HepG2 (cell line): ENCODE measurements around the gene SLC9A1. TPM values are rescaled to one million over a fixed set of nuclear protein-coding genes. Genes with fewer than 3 reads are reported as not detected.

Experiments
- ATRX ChIP-seq: sonication (generic); formaldehyde crosslinking; IDR thresholded peaks from 2 replicates; pipeline ENCODE4 v1.4.0; 2020; ENCODE audit warnings: missing genetic modification reagents, borderline replicate concordance
- NFKB2 ChIP-seq: sonication (generic); formaldehyde crosslinking; IDR thresholded peaks from 2 replicates; pipeline ENCODE4 v1.4.0; 2020; ENCODE audit warnings: missing genetic modification reagents, borderline replicate concordance
- POGZ ChIP-seq: sonication (generic); formaldehyde crosslinking; IDR thresholded peaks from 2 replicates; pipeline ENCODE4 v1.4.0; 2020; ENCODE audit warnings: mild to moderate bottlenecking, missing genetic modification reagents
- RBM39 ChIP-seq: fragments of 200-400 bp; formaldehyde crosslinking; IDR thresholded peaks from one replicate; pipeline ENCODE4 v1.6.1; 2018; ENCODE audit warnings: antibody characterized with exemption, mild to moderate bottlenecking, low read depth, low read length; ENCODE audit not compliant: poor library complexity, severe bottlenecking
- RFXANK ChIP-seq: IDR thresholded peaks from 2 replicates; pipeline ENCODE4 v1.6.1; 2016
- TBX2 ChIP-seq: sonication (generic); formaldehyde crosslinking; IDR thresholded peaks from 2 replicates; pipeline ENCODE4 v1.5.0; 2020; ENCODE audit warnings: missing genetic modification reagents, mild to moderate bottlenecking, borderline replicate concordance
- ZBTB20 ChIP-seq: sonication (generic); formaldehyde crosslinking; IDR thresholded peaks from 2 replicates; pipeline ENCODE4 v1.8.1; 2023; ENCODE audit warnings: missing genetic modification reagents, low read depth, mild to moderate bottlenecking, borderline replicate concordance
- ZNF337 ChIP-seq: sonication (generic); formaldehyde crosslinking; IDR thresholded peaks from 2 replicates; pipeline ENCODE4 v1.5.1; 2020; ENCODE audit warnings: missing genetic modification reagents, low read depth, mild to moderate bottlenecking, borderline replicate concordance
- ZNF367 ChIP-seq: sonication (generic); formaldehyde crosslinking; IDR thresholded peaks from 2 replicates; pipeline ENCODE4 v1.4.0; 2020; ENCODE audit warnings: missing genetic modification reagents, borderline replicate concordance
- ZNF547 ChIP-seq: sonication (generic); formaldehyde crosslinking; IDR thresholded peaks from 2 replicates; pipeline ENCODE4 v1.5.1; 2020; ENCODE audit warnings: mild to moderate bottlenecking, missing genetic modification reagents
- ZSCAN22 ChIP-seq: sonication (generic); formaldehyde crosslinking; IDR thresholded peaks from 2 replicates; pipeline ENCODE4 v1.4.0; 2020; ENCODE audit warnings: mild to moderate bottlenecking, missing genetic modification reagents
- ZSCAN25 ChIP-seq: sonication (generic); formaldehyde crosslinking; IDR thresholded peaks from 2 replicates; pipeline ENCODE4 v1.8.0; 2022; ENCODE audit warnings: mild to moderate bottlenecking, missing genetic modification reagents
- polyA plus RNA-seq, 8 experiments: library from polyadenylated mRNA; depleted of rRNA in 3 of 8; stranded (reverse) in 7 of 8; unstranded in 1 of 8; fragments of >200 nt; fragmentation: Illumina TruSeq in 4 of 8; extraction: Trizol in 4 of 8; gene quantifications; 2 replicates each; pipeline versions ENCODE4 v1.2.1 to v1.2.3, GENCODE V29; 2011 to 2016; ENCODE audit warnings: low read depth in 4 of 8, missing spikeins in 1 of 8, mixed read lengths in 1 of 8; ENCODE audit not compliant: insufficient read depth in 1 of 8
- total RNA-seq, 5 experiments: library from RNA; depleted of rRNA; stranded (reverse); fragments of >200 nt; fragmentation: Illumina TruSeq; extraction: Trizol; gene quantifications; 2 replicates each; pipeline ENCODE4 v1.2.3, GENCODE V29; 2016; ENCODE audit warnings: low read depth in 1 of 5
- TF ChIP-seq, protein P1 (sequence below): sonication (generic); formaldehyde crosslinking; IDR thresholded peaks from 2 replicates; pipeline ENCODE4 v1.4.0; 2020; ENCODE audit warnings: mild to moderate bottlenecking, missing genetic modification reagents
- TF ChIP-seq, protein P2 (sequence below): sonication (generic); formaldehyde crosslinking; IDR thresholded peaks from 2 replicates; pipeline ENCODE4 v1.9.0; 2021; ENCODE audit warnings: missing genetic modification reagents, mild to moderate bottlenecking, borderline replicate concordance
- TF ChIP-seq, protein P3 (sequence below): sonication (generic); formaldehyde crosslinking; IDR thresholded peaks from 2 replicates; pipeline ENCODE4 v1.4.0; 2020; ENCODE audit warnings: mild to moderate bottlenecking, missing genetic modification reagents
- TF ChIP-seq, protein P4 (sequence below): sonication (generic); formaldehyde crosslinking; IDR thresholded peaks from 2 replicates; pipeline ENCODE4 v1.5.1; 2020; ENCODE audit warnings: mild to moderate bottlenecking, missing genetic modification reagents, borderline replicate concordance
- TF ChIP-seq, protein P5 (sequence below): sonication (generic); formaldehyde crosslinking; IDR thresholded peaks from 2 replicates; pipeline ENCODE4 v1.9.0; 2022; ENCODE audit warnings: missing genetic modification reagents, mild to moderate bottlenecking, borderline replicate concordance

Gene SLC9A1
- total and polyA plus RNA-seq, 2 of the 13 experiments (the other 11 are each of a cell fraction or from before 2014, with no cell fraction given) = 1.4 to 2.9 TPM

DNA sequence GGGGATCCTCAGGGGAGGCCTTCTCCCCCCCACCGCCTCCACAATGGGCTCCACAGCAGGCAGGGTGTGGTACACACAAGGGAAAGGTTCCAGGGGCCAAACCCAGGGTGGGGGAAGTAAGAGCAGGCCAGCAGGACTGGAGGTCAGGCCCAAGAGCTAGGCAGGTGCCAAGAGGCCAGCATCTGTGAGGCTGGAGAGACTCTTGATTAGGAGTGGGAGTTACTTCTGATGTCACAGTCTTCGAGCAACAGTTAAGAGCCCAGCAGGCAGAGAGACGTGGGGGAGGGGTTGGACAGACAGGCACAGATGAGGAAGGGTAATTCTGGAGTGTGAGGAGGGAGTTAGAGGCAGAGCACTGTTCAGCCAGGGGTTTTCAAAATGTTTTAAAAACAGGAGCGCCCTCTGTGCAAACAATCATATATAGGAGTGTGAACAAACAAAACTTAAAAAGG, 55.8 kb downstream of the SLC9A1 start (continued):
- TF ChIP-seq POGZ (CRISPR knock-in tag) (0 out of 2 replicates have a peak, but pooled peaks have one; percentile 13), RBM39 (no peak), TBX2 (CRISPR knock-in tag) (0 out of 2 replicates have a peak, but pooled peaks have one; percentile 11), ZNF337 (CRISPR knock-in tag) (no peak), ZSCAN25 (no peak), ZBTB20 (CRISPR knock-in tag) (0 out of 2 replicates have a peak, but pooled peaks have one; percentile 18), RFXANK (CRISPR knock-in tag) (no peak), ATRX (no peak), NFKB2 (CRISPR knock-in tag) (0 out of 2 replicates have a peak, but pooled peaks have one; percentile 23), ZNF547 (peak; percentile 9; the same call in 1 of the 2 replicates), ZSCAN22 (CRISPR knock-in tag) (no peak), ZNF367 (CRISPR knock-in tag) (no peak)
- TF ChIP-seq, protein P1, sequence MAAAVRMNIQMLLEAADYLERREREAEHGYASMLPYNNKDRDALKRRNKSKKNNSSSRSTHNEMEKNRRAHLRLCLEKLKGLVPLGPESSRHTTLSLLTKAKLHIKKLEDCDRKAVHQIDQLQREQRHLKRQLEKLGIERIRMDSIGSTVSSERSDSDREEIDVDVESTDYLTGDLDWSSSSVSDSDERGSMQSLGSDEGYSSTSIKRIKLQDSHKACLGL = no peak
- TF ChIP-seq, protein P2, sequence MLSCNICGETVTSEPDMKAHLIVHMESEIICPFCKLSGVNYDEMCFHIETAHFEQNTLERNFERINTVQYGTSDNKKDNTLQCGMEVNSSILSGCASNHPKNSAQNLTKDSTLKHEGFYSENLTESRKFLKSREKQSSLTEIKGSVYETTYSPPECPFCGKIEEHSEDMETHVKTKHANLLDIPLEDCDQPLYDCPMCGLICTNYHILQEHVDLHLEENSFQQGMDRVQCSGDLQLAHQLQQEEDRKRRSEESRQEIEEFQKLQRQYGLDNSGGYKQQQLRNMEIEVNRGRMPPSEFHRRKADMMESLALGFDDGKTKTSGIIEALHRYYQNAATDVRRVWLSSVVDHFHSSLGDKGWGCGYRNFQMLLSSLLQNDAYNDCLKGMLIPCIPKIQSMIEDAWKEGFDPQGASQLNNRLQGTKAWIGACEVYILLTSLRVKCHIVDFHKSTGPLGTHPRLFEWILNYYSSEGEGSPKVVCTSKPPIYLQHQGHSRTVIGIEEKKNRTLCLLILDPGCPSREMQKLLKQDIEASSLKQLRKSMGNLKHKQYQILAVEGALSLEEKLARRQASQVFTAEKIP (CRISPR knock-in tag) = no peak
- TF ChIP-seq, protein P3, sequence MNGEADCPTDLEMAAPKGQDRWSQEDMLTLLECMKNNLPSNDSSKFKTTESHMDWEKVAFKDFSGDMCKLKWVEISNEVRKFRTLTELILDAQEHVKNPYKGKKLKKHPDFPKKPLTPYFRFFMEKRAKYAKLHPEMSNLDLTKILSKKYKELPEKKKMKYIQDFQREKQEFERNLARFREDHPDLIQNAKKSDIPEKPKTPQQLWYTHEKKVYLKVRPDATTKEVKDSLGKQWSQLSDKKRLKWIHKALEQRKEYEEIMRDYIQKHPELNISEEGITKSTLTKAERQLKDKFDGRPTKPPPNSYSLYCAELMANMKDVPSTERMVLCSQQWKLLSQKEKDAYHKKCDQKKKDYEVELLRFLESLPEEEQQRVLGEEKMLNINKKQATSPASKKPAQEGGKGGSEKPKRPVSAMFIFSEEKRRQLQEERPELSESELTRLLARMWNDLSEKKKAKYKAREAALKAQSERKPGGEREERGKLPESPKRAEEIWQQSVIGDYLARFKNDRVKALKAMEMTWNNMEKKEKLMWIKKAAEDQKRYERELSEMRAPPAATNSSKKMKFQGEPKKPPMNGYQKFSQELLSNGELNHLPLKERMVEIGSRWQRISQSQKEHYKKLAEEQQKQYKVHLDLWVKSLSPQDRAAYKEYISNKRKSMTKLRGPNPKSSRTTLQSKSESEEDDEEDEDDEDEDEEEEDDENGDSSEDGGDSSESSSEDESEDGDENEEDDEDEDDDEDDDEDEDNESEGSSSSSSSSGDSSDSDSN = peak; percentile 57; the same call in 1 of the 2 replicates
- TF ChIP-seq, protein P4, sequence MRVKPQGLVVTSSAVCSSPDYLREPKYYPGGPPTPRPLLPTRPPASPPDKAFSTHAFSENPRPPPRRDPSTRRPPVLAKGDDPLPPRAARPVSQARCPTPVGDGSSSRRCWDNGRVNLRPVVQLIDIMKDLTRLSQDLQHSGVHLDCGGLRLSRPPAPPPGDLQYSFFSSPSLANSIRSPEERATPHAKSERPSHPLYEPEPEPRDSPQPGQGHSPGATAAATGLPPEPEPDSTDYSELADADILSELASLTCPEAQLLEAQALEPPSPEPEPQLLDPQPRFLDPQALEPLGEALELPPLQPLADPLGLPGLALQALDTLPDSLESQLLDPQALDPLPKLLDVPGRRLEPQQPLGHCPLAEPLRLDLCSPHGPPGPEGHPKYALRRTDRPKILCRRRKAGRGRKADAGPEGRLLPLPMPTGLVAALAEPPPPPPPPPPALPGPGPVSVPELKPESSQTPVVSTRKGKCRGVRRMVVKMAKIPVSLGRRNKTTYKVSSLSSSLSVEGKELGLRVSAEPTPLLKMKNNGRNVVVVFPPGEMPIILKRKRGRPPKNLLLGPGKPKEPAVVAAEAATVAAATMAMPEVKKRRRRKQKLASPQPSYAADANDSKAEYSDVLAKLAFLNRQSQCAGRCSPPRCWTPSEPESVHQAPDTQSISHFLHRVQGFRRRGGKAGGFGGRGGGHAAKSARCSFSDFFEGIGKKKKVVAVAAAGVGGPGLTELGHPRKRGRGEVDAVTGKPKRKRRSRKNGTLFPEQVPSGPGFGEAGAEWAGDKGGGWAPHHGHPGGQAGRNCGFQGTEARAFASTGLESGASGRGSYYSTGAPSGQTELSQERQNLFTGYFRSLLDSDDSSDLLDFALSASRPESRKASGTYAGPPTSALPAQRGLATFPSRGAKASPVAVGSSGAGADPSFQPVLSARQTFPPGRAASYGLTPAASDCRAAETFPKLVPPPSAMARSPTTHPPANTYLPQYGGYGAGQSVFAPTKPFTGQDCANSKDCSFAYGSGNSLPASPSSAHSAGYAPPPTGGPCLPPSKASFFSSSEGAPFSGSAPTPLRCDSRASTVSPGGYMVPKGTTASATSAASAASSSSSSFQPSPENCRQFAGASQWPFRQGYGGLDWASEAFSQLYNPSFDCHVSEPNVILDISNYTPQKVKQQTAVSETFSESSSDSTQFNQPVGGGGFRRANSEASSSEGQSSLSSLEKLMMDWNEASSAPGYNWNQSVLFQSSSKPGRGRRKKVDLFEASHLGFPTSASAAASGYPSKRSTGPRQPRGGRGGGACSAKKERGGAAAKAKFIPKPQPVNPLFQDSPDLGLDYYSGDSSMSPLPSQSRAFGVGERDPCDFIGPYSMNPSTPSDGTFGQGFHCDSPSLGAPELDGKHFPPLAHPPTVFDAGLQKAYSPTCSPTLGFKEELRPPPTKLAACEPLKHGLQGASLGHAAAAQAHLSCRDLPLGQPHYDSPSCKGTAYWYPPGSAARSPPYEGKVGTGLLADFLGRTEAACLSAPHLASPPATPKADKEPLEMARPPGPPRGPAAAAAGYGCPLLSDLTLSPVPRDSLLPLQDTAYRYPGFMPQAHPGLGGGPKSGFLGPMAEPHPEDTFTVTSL (CRISPR knock-in tag) = no peak
- TF ChIP-seq, protein P5, sequence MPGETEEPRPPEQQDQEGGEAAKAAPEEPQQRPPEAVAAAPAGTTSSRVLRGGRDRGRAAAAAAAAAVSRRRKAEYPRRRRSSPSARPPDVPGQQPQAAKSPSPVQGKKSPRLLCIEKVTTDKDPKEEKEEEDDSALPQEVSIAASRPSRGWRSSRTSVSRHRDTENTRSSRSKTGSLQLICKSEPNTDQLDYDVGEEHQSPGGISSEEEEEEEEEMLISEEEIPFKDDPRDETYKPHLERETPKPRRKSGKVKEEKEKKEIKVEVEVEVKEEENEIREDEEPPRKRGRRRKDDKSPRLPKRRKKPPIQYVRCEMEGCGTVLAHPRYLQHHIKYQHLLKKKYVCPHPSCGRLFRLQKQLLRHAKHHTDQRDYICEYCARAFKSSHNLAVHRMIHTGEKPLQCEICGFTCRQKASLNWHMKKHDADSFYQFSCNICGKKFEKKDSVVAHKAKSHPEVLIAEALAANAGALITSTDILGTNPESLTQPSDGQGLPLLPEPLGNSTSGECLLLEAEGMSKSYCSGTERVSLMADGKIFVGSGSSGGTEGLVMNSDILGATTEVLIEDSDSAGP = 0 out of 2 replicates have a peak, but pooled peaks have one; percentile 2
